Stimulated activated CD4-positive, alpha-beta T cell treated with anti-CD3 and anti-CD28 coated beads, Interleukin-15, amount 100 ng/mL, for 24 hours (primary cell): ENCODE results near the gene FUT3.

Source experiments
- DNase-seq: peaks from one replicate; pipeline ENCODE4 v3.0.0-alpha.2; 2020

Gene FUT3

GRCh38 chr19:5822181-5822844, 28.9 kb downstream of the FUT3 start:
- DNase-seq, result no peak

- DNase-seq, result no peak
Observed at GRCh38 chr19:5821521-5822180, 29.6 kb downstream of the FUT3 start.

DNA sequence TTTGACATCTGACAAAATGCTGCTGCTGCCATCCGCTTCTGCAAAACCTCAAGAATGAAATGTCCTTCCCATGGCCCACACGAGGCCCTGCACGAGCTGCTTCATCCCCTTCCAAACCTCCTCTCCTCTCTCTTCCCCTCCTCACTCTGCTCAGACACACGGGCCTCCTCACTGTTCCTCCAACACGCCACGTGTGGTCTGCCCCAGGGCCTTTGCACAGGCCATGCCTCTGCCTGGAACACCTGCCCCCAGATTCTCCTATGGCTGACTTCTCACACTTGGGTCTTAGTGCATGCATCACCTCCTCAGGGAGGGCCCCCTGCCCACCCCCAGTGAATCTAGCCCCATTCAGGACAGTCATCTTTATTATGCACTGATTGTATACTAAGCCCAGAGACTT, 30.5 kb downstream of the FUT3 start:
- no peak for DNase-seq

- DNase-seq, result no peak
Observed at GRCh38 chr19:5818594-5818993, 32.7 kb downstream of the FUT3 start.

GRCh38 chr19:5817218-5817617, 34.0 kb downstream of the FUT3 start:
- DNase-seq, result no peak

DNA sequence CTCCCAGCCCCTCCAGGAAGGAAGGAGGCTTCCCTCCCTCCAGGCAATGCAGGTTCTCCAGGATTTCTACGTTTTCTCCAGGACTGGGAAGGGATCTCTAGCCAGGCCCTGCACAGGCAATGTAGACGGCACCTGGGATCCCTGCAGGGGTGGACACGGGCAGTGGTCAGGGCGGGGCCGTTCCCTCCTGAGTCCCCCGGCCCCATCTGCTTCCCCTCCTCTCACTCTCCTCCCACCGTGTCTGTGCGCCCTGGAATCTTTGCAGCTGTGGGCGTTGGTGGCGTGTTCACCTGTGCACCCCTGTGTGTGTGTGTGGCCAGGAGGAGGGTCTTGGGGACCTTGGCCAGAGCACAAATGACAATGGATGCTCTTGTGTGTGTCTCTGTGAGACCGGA, 36.4 kb downstream of the FUT3 start:
- no peak for DNase-seq

DNA sequence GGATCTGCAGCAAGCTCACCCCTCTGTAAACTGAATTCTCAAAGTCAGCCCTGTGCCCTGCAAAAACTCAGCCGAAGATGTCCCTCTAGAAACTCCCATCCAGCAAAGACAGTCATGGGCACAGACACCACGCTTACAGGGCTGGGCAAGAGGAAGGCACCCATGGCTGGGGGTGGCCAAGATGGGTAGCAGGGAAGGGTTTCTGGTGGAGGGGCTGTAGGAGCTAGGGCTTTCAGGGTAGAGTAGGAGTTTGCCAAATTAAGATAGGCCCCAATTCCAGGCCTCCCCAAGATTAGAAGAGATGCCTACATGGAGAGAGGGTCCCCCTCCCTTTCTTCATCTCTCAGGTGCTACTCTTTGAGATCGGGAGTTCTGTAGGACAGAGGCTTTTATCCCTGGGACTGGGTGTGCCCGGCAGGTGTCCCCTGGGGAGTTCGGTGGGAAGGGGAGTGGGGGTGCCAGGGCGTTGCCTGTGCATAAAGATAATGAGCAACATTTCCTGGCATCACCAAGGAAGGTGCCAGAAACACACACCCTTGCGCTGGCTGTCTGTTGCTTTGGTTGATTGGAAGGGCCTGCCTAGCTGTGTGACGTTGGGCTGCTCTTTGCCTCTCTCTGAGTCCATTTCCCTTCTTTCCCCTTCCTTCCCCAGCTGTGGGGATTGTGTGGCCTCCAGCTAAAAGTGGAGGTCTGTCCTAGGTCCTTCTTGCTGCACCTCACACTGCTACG, 37.0 kb downstream of the FUT3 start:
- no peak for DNase-seq

DNA sequence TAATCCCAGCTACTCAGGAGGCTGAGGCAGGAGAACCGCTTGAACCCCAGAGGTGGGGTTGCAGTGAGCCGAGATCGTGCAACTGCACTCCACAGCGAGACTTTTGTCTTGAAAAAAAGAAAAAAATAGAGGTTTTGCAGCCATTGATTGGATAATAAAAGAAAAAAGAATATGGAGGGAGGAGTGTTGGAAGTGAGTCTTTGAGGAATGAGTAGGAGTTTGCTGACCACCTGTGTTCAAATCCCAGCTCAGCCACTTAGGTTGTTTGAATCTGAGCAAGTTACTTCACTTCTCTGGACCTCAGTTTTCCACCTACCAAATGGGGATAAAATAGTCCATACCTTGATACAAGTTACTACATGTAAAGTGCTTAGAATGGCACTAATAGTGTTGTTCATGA, 40.1 kb downstream of the FUT3 start:
- DNase-seq, result no peak

GRCh38 chr19:5809469-5809868, 41.8 kb downstream of the FUT3 start:
- no peak for DNase-seq

DNA sequence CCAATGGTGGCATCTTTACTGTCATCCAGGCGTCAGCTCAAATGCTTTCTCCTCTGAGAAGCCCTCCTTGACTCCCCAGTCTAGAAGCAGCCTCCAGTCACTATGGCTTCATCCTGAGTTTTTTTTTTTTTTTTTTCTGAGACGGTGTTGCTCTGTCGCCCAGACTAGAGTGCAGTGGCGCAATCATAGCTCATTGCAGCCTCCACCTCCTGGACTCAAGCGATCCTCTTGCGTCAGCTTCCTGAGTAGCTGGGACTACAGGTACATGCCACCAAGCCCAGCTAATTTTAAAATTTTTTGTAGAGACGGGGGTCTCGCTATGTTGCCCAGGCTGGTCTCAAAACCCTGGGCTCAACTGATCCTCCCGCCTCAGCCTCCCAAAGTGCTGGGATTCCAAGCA, 42.2 kb downstream of the FUT3 start:
- no peak for DNase-seq

DNA sequence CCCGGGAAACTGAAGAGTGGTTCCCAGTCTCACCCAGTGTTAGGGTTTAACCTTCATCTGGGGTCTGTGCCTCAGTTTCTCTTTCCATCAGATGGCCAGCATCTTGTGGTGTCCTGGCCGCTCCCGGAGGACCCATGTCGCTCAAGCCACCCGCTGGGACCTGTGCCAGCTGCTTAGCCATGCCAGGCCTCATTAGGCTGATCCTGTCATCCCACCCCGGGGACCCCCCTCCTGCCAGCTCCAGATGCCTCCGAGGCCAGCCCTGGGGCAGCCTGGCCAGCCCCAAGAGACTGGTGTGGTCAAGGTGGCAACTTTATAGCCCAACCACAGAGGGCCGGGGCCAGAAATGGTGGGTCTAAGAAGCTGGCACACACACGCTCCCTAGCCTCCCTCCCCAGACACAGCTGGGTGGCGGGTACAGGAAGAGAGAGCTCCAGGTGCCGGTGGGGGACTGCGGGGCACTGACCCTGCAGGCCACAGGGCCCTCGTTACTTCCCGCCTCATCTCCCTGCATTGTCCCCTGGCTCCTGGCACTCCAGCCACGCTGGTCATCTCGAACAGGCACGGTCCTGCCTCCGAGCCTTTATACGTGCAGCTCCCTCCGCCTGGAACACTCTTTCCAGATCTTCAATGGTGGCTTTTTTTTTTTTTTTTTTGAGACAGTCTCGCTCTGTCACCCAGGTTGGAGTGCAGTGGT, 43.0 kb downstream of the FUT3 start:
- DNase-seq, result no peak

DNA sequence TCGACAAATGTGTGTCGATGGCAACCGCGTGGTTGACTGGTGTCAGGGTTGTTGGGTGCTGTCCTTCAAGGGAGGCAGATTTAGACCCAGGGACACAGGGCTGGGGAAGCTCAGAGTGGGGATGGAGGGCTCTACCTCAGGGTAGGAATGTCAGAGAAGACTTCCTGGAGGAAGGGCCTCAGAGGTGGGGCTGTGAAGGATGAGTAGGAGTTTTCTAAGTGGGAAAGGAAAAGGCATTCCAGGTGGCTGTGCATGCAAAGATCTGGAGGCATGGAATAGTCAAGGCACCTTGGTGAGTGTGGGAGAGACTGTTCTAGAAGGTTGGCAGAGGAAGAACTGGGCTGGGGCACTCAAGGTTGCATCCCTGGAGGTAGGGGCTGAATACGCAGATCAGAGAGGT, 44.3 kb downstream of the FUT3 start:
- no peak for DNase-seq

GRCh38 chr19:5806133-5806489, 45.1 kb downstream of the FUT3 start:
- no peak for DNase-seq

- peak; percentile 77 for DNase-seq
Observed at GRCh38 chr19:5805462-5806132, 45.7 kb downstream of the FUT3 start.

DNA sequence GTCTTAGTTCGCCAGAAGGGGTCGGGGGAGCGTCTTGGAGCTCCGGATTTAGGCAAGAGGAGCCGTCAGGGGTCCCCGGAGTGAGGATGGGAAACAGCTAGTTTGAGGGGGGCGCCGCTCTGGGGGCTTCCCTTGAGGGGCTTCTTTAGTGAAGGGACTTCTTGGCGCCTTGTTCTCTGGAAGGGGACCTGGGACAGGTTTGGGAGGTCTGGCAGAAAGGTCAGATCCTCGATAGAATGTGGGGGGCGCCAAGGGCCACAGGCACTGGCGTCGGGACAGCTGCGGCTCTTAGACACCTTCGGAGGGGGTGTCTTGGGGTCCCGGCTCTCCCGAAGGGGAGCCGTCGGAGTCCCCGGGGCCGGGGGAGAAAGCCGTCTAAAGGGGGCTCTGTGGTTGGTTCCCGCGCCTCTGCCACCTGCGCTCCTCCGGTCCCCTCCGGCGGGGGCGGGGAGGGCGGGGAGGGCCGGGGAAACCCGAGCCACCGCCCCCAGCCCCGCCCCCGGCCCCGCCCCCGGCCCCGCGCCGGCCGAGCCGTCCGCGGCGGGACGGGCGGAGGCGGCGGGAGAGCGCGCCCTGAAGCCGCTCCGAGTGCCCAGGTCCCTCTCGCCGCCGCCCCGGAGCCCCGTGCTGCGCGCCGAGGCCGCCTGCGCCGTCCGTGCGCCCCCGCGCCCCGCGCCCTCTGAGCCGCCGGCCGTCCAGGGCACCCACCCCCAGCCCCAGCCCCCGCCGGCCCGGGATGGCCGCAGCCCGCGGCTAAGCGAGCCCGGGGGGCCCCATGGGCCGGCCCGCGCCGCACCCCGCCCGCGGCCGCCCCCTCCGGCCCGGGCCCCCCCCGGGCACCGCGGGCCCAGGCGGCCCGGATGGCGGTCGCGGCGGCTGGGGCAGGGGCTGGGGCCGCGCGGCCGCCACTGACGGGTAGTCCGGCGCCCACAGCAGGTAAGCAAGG, 46.5 kb downstream of the FUT3 start, which contains the start of gene NRTN:
TSS of gene NRTN (plus strand) at position 552 of the 946 bp plus-strand sequence. CDS start 19,099 bp downstream, outside the sequence.
- DNase-seq, result peak; percentile 63

DNA sequence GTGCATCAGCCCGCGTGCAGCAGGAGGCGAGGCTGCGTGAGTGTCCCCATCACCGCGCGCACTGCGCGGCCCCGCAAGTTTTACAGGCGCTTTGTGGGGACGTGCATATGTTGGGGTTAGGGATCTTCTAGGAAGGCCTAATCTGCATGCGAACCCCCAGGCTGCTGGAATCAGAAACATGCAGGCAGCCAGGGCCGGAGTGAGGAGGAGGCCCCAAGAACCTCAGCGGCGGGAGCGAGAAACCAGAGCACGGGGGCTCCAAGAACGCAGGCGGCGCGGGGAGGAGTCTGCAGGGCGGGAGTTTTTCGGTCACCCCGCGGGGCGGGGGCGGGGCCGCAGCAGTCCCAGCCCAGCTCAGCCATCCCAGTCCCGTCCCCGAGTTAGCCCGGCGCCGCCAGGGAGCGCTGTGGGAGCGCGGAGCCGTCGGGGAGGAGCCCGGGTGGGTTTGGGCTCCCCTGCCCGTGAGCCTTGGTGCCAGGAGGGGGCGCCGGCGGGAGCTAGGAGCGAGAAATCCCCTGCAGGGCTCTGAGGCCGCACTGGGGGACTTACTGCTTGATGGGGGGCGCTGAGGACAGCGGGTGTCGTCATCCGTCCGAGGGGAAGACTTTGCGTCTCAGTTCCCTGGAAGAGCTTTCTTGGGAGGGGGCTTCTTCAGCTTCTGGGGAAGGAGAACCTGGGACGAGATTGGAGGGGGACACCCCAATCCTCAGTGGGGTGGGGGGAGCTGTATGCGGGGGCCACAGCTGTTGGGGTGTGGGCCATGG, 47.3 kb downstream of the FUT3 start:
- DNase-seq, result peak; percentile 97

DNA sequence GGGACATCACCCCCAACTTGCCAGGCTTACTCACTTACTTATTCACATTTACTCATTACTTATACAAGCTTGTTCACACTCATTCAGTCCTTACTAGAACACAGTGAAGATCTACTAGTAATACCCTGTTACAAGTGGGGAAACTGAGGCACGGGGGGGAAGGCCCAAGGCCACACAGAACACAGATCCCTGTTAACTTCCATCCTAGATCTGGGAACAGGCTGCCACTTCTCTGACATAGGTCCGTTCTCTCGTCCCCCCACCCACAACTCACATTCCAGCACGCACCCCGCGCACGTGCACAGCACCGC, 47.9 kb downstream of the FUT3 start:
- no peak for DNase-seq

GRCh38 chr19:5801796-5802619, 49.2 kb downstream of the FUT3 start:
- no peak for DNase-seq

DNA sequence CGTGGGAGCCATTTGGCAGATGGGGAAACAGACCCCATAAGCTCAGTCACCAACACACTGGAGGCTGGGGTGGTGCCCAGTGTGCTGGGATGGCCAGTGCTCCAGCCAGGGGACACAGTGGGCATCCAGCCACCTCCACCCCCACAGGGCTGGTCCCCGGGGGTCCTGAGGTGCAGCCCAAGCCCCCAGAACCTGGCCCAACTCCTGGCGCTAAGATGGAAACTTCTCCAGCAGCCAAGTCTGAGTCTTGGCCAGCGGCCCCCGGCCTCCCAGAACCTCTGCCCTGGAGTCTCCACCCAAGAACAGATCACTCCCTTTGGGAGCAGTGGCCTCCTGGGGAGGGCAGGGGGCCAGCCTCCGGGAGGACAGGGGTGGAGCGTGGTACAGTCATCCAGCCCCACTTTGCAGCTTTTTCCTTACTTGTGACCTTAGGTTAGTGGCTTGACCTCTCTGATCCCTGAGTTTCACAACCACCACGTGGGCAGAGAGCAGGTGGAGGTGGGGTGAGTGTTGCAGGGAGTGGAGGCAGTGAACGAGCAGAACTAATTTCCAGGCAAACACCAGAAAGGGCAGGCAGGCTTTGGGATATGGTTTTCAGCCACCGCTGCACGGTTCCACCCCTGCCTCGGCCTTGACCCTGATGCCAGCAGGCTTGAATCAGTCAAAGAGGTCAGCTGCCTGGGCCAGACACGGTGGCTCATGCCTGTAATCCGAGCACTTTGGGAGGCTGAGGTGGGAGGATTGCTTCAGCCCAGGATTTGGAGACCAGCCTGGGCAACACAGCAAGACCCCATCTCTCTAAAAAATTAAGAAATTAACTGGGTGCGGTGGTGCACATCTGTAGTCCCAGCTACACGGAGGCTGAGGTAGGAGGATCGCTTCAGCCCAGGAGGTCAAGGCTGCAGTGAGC, 50.6 kb downstream of the FUT3 start:
- DNase-seq, result no peak
